Tibial nerve (tissue), 4 donors: ENCODE measurements around the gene C19orf33.

ENCODE experiments used
- CTCF ChIP-seq, 5 experiments: fragments of 200-600 bp in 3 of 5; fragments of 450-650 bp in 2 of 5; sonication (generic) in 3 of 5; IDR thresholded peaks; one replicate each; pipeline ENCODE4 v1.5.1; 2016 to 2019; ENCODE audit warnings: antibody characterized with exemption in 5 of 5, mild to moderate bottlenecking in 3 of 5, moderate library complexity in 2 of 5
- EP300 ChIP-seq, 2 donors: sonication (generic); formaldehyde crosslinking; IDR thresholded peaks; one replicate each; pipeline ENCODE4 v1.6.1; 2017; ENCODE audit warnings: antibody characterized with exemption in 2 of 2, mild to moderate bottlenecking in 1 of 2
- POLR2A ChIP-seq, 2 donors: fragments of 450-650 bp; IDR thresholded peaks; one replicate each; pipeline ENCODE4 v1.6.1; 2017; ENCODE audit warnings: antibody characterized with exemption in 2 of 2, mild to moderate bottlenecking in 2 of 2, moderate library complexity in 2 of 2

- no peak for TF ChIP-seq POLR2A (IDR thresholded peaks at IDR 0.05)
- TF ChIP-seq CTCF (IDR thresholded peaks at IDR 0.05): no peak
- TF ChIP-seq EP300 (IDR thresholded peaks at IDR 0.05): no peak
These were observed 25.6 kb downstream of the C19orf33 start for GRCh38 chr19:38329651-38330050.
